Measurements from ENCODE around the gene HS3ST4. TPM values are rescaled to one million over a fixed set of nuclear protein-coding genes. Genes with fewer than 3 reads are reported as not detected.

HS3ST4 gene
- polyA plus RNA-seq, 1 donor from 2014 or later: 13.0 TPM

DNA sequence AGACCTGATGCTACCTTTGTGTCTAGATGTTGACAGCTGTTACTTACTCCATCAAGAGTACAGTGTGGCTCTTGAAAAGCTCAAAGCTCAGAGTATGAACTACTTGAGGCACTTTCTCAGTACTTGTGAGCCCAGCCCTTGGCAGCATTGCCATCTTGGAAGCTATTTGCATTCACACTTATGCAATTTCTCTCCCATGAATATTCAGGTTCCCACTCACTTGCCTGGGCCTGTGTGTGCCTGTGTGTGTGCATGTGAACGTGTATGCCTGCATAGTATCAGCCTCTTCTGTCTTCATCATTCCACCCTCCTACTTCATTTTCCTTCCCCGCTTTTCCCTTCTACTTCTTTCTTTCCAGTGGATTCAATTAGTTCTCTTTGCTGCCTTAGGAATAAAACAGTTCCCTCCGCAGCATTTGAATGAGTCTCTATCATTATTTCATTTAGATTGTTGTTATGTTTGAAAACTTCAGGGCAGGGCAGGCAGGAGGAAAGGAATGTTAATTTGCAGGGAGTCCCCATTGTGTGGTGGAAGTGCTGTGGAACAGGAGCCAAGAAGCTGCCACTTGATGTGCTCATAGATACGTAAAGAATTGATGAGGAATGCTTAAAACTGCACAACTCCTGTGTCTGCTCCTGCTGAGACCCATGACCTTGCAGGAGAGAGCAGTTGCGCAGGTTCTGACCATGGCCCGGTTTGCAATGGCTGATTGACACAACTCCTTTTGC, 58.9 kb downstream of the HS3ST4 start:
- Histone ChIP-seq H2AFZ (ENCODE audit: low read depth, low read length) (no peak overlapping the region), H3K27ac (ENCODE audit: low read length) (peak overlapping the region; percentile 89), H3K4me2 (ENCODE audit: low read length) (peak overlapping the region; percentile 9), H3K9me3 (ENCODE audit: low read length) (no peaks in the 10 kb centered on the region), H3K27me3 (ENCODE audit: insufficient read depth, low read depth, low read length) (no peaks in the 10 kb centered on the region), H3K4me3 (ENCODE audit: low read length) (peak overlapping the region; percentile 22), H3F3A (ENCODE audit: insufficient read depth, low read length, poor library complexity, severe bottlenecking) (peaks cover 27% of the 10 kb centered on the region), H4K20me1 (ENCODE audit: insufficient read depth) (no peaks in the 10 kb centered on the region), H3K9ac (ENCODE audit: low read length) (peak overlapping the region; percentile 60), H3K79me2 (replicated peaks; ENCODE audit: insufficient read depth, low read length) (no peaks in the 10 kb centered on the region), H3K36me3 (ENCODE audit: insufficient read depth, low read length) (no peaks in the 10 kb centered on the region), H3K9me2 (ENCODE audit: insufficient read depth, low read length) (no peaks in the 10 kb centered on the region)
- TF ChIP-seq RAD21 (conservative IDR thresholded peaks at IDR 0.05): no peak
- TF ChIP-seq, protein P1, sequence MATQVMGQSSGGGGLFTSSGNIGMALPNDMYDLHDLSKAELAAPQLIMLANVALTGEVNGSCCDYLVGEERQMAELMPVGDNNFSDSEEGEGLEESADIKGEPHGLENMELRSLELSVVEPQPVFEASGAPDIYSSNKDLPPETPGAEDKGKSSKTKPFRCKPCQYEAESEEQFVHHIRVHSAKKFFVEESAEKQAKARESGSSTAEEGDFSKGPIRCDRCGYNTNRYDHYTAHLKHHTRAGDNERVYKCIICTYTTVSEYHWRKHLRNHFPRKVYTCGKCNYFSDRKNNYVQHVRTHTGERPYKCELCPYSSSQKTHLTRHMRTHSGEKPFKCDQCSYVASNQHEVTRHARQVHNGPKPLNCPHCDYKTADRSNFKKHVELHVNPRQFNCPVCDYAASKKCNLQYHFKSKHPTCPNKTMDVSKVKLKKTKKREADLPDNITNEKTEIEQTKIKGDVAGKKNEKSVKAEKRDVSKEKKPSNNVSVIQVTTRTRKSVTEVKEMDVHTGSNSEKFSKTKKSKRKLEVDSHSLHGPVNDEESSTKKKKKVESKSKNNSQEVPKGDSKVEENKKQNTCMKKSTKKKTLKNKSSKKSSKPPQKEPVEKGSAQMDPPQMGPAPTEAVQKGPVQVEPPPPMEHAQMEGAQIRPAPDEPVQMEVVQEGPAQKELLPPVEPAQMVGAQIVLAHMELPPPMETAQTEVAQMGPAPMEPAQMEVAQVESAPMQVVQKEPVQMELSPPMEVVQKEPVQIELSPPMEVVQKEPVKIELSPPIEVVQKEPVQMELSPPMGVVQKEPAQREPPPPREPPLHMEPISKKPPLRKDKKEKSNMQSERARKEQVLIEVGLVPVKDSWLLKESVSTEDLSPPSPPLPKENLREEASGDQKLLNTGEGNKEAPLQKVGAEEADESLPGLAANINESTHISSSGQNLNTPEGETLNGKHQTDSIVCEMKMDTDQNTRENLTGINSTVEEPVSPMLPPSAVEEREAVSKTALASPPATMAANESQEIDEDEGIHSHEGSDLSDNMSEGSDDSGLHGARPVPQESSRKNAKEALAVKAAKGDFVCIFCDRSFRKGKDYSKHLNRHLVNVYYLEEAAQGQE (IDR thresholded peaks at IDR 0.05; ENCODE audit: borderline replicate concordance): no peak
- TF ChIP-seq EZH2 (IDR thresholded peaks at IDR 0.05; ENCODE audit: borderline replicate concordance, insufficient read depth, low read length, poor library complexity, severe bottlenecking): no peak
- TF ChIP-seq, protein P2, sequence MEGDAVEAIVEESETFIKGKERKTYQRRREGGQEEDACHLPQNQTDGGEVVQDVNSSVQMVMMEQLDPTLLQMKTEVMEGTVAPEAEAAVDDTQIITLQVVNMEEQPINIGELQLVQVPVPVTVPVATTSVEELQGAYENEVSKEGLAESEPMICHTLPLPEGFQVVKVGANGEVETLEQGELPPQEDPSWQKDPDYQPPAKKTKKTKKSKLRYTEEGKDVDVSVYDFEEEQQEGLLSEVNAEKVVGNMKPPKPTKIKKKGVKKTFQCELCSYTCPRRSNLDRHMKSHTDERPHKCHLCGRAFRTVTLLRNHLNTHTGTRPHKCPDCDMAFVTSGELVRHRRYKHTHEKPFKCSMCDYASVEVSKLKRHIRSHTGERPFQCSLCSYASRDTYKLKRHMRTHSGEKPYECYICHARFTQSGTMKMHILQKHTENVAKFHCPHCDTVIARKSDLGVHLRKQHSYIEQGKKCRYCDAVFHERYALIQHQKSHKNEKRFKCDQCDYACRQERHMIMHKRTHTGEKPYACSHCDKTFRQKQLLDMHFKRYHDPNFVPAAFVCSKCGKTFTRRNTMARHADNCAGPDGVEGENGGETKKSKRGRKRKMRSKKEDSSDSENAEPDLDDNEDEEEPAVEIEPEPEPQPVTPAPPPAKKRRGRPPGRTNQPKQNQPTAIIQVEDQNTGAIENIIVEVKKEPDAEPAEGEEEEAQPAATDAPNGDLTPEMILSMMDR (IDR thresholded peaks at IDR 0.05; ENCODE audit: poor library complexity, severe bottlenecking): no peak
- TF ChIP-seq POLR2AphosphoS5 (IDR thresholded peaks at IDR 0.05): no peak
- no peak for TF ChIP-seq MXI1 (conservative IDR thresholded peaks at IDR 0.05; ENCODE audit: poor library complexity, severe bottlenecking)
- no peak for TF ChIP-seq EP300 (conservative IDR thresholded peaks at IDR 0.05; ENCODE audit: poor library complexity, severe bottlenecking)
- TF ChIP-seq TAF1 (IDR thresholded peaks at IDR 0.05; ENCODE audit: low read depth): no peak
- TF ChIP-seq SMC3 (conservative IDR thresholded peaks at IDR 0.05; ENCODE audit: poor library complexity): no peak

DNA sequence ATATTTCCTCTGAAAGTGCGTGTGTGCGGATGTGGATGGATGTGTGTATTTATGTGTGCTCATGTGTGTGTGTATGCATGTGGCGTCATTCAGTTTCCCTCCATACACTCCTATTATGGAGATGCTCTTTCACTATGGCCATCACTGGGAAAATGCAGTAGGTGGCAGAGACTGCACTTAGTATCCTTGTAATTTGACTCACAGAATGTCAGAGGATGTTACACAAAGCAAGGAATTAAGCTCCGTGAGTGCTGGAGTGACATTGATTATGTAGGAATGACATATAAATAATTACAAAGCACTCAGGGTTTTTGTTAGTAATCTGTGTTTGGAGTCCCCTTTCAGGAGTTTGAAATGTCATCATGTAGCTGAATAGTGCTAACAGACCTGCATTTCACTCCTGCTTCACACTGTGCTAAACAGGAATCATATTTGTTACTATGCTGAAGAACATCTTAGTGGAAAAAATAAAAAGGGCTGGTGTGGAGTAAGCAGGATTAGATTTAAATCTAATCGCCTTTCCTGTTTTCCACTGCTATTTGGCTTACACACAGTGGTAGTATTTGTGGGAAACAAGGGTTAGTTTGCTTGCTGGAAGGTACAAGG, 59.6 kb downstream of the HS3ST4 start:
- Histone ChIP-seq H3F3A (ENCODE audit: insufficient read depth, low read length, poor library complexity, severe bottlenecking) (peaks cover 24% of the 10 kb centered on the region), H3K36me3 (ENCODE audit: insufficient read depth, low read length) (no peaks in the 10 kb centered on the region), H3K27me3 (ENCODE audit: insufficient read depth, low read depth, low read length) (no peaks in the 10 kb centered on the region), H4K20me1 (ENCODE audit: insufficient read depth) (no peaks in the 10 kb centered on the region), H3K79me2 (replicated peaks; ENCODE audit: insufficient read depth, low read length) (no peaks in the 10 kb centered on the region), H3K4me3 (ENCODE audit: low read length) (peak overlapping the region; percentile 42), H3K9me2 (ENCODE audit: insufficient read depth, low read length) (no peaks in the 10 kb centered on the region), H3K9me3 (ENCODE audit: low read length) (no peaks in the 10 kb centered on the region), H3K9ac (ENCODE audit: low read length) (peak overlapping the region; percentile 60), H3K4me2 (ENCODE audit: low read length) (peak overlapping the region; percentile 50), H3K27ac (ENCODE audit: low read length) (peak overlapping the region; percentile 89), H2AFZ (ENCODE audit: low read depth, low read length) (no peak overlapping the region)
- TF ChIP-seq, protein P2 (IDR thresholded peaks at IDR 0.05; ENCODE audit: poor library complexity, severe bottlenecking): peak; percentile 72
- TF ChIP-seq EP300 (conservative IDR thresholded peaks at IDR 0.05; ENCODE audit: poor library complexity, severe bottlenecking): peak; percentile 100
- TF ChIP-seq EZH2 (IDR thresholded peaks at IDR 0.05; ENCODE audit: borderline replicate concordance, insufficient read depth, low read length, poor library complexity, severe bottlenecking): no peak
- TF ChIP-seq TAF1 (IDR thresholded peaks at IDR 0.05; ENCODE audit: low read depth): peak; percentile 32
- TF ChIP-seq, protein P1 (IDR thresholded peaks at IDR 0.05; ENCODE audit: borderline replicate concordance): peak; percentile 96
- peak; percentile 70 for TF ChIP-seq SMC3 (conservative IDR thresholded peaks at IDR 0.05; ENCODE audit: poor library complexity)
- peak; percentile 95 for TF ChIP-seq POLR2AphosphoS5 (IDR thresholded peaks at IDR 0.05)
- peak; percentile 79 for TF ChIP-seq RAD21 (conservative IDR thresholded peaks at IDR 0.05)
- peak; percentile 38 for TF ChIP-seq MXI1 (conservative IDR thresholded peaks at IDR 0.05; ENCODE audit: poor library complexity, severe bottlenecking)

Data from neural cell (in vitro differentiated cells).